NCI-H226 (cell line): Measurements from ENCODE around the gene NUPR1.
"Not testable (repeated sequence)": the region's sequence is repeated elsewhere in the genome, so short reads cannot be mapped to it uniquely, and the experiment has no call there.

Experiments
- DNase-seq: peaks from one replicate; pipeline ENCODE4 v3.0.0-alpha.2; 2015

NUPR1 gene

DNA sequence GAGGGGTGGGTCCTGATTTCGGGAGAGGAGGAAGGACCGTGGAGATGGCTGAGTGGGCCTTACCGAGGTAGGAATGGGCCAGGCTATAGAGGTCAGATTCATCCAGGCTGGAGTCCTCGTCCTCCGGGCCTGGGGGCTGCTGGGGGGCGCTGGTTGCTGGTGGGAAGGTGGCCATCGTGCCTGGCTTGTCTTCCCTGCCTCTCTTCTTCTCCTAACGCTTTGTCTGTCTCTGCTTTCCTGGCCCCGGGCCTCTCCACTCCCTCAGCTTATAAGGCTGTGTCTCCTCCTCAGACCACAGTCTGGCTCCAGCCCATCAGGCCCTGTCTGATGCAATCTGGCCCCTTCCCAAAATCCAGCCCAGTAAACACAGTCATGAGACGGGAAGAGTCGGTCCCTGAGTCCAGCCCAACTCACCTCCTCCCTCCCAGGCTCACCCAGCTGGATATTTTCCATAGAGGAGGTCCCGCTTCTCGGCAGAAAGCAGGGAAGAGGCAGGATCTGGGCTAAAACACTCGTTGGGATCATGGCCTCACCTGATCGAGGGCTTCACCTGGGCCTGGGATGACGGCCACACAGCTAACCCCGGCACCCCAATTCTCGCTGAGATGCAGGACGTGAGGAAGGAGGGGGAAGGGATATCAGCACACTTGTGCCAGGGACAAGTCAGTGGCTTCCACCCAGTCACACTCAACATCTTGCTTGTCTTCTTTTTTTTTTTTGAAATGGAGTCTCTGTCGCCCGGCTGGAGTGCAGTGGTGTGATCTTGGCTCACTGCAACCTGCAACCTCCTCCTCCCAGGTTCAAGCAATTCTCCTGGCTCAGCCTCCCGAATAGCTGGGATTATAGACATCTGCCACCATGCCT is at the start of gene NUPR1:
NUPR1 (minus strand) TSS at position 242 of the 864 bp plus-strand sequence; CDS start at position 175, 67 bp downstream.
- DNase-seq, result peak; percentile 97

DNA sequence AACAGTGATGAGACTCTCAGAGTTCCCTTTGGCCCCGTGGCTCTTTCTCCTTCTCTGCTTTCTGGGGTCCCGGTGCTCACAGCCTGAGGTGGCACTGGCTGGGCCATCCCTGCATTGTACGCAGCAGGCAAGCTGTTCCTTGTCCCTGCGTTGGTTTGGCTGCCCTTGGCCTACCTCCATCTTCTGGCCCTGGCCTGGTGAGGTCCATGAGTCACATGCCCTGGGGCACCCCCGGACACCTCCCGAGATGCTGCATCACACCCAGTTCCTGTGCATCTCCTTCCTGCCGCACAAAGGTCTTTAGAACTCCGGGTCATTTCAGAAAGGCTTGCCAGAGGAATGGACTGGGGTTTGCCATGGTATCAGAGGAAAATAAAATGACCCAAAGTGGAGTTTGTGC is 48.6 kb upstream of the NUPR1 start:
- DNase-seq, result peak; percentile 49

DNA sequence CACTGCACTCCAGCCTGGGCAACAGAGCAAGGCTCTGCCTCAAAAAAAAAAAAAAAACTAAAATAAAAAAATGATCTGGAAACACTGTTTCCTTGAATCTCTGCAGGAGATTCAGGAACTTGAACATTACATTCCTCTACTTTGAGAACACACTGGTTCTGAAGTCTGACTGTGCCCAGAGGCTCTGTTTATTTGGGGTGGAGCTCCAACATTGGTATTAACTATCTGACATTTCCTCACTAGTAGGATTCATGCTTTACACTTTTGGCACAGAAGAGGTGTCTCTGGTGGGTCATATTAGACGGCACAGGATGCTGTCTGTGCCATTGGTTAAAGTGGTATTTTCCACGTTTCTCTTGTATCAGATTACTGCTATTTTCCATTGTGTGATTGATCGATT is 47.7 kb upstream of the NUPR1 start:
- DNase-seq, result no peak

DNA sequence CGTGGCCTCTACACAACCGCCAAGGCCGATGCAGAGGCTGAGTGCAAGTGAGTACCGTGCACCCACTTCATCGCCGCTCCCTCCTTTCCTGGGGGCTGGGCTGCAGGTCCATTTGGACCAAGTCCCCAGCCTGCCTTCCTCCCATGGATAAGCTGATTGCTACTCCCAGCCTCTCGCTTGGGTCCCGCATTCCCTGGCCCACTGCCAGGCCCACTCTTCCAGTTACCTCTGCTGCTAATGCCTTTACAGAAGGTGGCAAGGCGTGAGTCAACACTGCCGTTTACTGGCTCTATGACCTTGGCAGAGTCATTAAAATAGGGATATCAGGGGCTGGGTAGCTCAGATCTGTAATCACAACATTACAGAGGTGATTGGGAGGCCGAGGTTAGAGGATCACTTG is 46.9 kb upstream of the NUPR1 start:
- DNase-seq, result no peak

DNA sequence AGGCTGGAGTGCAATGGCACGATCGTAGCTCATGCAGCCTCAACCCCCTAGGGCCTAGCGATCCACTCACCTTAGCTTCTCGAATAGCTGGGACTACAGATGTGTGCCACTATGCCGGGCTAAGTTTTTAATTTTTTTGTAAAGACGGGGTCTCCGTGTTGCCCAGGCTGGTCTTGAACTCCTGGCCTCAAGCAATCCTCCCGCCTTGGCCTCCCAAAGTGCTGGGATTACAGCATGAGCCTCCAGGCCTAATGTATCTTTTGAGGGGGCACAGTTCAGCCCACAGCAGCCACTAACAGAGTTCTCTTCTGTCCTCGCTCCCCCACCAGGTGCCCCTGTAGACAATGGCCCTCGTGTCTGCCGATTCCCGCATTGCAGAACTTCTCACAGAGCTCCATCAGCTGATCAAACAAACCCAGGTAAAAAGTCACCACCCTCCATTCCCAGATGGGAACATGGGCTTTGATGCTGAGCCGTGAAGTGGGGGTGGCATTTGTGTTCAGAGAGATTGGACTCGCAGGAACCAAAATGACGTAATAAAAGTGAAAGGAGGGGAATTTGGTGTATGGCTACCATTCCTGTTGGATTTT is 42.0 kb upstream of the NUPR1 start:
- DNase-seq, result no peak

DNA sequence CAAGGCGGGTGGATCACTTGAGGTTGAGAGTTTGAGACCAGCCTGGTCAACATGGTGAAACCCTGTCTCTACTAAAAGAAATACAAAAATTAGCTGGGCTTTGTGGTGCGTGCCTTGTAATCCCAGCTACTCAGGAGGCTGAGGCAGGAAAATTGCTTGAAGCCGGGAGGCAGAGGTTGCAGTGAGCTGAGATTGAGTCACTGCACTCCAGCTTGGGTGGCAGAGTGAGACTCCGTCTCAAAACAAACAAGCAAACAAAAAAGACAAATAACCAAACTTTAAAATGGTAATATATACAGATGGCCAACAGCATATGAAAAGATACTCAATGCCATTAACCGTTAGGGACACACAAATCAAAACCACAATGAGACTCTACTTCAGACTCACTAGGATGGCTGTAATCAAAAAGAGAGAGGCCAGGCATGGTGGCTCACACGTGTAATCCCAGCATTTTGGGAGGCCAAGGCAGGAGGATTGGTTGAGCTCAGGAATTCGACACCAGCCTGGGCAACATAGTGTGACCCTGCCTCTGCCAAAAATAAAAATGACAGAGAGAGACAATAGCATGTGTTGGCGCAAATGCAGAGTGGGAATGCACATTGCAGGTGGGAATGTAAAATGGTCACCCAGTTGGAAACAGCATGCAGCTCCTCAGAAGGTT is 36.8 kb upstream of the NUPR1 start:
- DNase-seq, result no peak

DNA sequence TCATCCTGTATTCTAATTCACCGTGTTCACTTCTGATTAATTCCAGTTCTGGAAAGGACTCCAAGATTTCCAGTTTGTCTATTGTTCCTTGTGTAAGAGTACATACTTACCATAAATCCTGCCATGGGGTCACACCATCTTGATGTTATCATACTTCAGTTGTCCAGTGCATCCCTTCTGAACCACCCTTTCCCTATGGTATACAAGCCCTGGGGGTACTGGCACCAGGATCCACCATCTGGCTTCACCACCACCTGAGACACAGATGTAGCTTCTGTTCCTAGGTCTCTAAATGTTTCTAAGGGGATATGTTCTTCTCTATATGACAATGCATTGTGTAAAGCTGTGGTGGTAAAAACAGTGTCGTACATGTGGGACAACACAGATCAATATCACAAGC is 36.2 kb upstream of the NUPR1 start:
- no peak for DNase-seq

DNA sequence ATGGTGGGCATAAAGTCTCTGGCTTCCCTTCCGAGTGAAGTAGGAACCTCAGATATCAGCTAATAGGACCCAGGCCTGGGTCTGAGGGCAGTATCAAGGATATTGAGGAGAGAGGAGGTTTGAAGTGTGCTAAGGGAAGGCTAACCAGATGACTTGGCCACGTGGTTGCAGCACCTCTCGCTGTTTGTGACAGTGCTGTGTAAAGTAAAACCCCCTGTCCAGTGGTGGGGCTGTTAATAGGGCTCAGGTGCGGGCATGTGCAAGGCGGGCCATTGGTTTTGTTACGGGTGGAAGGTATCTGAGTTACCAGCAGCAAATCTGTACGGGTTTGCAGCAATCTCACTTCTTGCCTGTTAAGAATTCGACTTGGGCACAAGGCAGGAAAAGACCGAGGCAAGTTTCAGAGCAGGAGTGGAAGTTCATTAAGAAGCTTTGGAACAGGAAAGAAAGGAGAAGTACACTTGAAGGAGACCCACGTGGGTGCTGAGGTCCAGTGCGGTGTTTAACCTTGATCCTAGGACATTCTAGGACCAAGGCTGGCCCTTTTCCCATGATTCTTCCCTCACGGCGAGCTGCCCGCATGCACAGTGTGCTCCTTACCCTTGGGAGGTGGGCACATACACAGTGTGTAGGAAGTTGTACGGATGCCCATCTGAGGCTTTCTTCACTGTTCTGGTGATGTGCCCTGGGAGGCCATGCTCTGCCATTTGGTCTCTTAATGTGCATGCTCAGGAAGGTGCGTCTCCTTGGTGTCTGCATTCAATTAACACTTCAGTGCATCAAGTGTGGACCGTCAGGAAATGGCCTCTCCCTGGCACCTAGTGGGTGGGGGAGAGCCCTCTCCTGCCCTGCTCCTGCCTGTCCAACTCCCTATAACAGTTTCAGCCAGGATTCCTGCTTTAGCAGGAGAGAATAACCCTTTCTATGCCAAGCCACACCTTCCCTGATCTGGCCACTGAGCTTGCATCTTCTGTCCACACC is 35.3 kb upstream of the NUPR1 start:
- no peak for DNase-seq

GRCh38 chr16:28572696-28573510 is 34.1 kb upstream of the NUPR1 start:
- no peak for DNase-seq

GRCh38 chr16:28569968-28570752 is 31.4 kb upstream of the NUPR1 start:
- DNase-seq, result no peak

DNA sequence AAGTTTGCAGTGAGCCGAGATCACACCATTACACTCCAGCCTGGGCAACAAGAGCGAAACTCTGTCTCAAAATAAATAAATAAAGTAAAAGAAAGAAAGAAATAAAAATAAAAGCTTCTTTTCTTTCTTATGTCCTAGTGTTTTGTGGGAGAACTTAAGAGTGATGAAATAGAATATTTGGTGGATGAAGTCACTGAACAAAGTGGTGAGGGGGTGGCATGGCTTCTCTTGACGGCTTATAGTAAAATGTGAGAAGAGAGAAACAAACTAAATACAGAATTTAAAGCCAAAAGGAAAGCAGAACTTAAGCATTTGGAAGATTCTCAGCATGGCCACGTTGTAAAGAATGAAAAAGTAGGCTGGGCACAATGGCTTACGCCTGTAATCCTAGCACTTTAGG is 30.2 kb upstream of the NUPR1 start:
- no peak for DNase-seq

DNA sequence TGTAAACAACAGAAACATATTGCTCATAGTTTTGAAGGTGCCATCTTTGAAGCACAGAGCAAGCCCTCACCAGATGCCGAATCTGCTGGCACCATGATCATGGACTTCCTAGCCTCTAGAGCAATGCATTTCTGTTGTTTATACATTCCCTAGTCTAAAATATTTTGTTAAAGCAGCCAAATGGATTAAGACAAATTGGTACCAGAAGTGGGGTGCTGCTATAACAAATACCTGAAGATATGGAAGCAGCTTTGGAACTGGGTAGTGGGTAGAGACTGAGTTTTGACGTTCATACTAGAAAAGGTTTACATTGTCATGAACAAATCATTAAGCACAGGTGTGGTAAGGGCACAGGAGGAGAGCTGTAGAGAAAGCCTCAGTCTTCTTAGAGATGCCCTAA is 28.5 kb upstream of the NUPR1 start:
- no peak for DNase-seq

DNA sequence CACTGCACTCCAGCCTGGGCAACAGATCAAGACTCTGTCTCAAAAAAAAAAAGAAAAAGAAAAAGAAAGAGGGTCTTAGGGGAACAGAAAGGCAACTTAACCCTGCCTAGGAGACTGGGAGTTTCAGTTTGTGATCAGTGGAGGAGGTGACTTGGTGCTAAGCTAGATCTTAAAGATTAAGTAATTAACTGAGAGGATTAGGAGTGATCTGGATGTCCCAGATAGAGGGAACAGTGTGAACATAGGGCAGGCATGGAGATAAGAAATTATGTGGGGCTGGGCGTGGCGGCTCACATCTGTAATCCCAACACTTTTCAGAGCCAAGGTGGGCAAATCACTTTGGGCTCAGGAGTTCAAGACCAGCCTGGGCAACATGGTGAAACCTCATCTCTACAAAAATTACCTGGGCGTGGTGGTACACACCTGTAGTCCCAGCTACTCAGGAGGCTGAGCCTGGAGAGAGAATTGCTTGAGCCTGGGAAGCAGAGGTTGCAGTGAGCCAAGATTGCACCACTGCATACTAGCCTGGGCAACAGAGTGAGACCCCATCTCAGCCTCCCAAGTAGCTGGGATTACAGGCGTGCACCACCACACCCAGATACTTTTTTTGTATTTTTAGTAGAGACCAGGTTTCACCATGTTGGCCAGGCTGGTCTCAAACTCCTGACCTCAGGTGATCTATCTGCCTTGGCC is 27.6 kb upstream of the NUPR1 start:
- not testable (repeated sequence) for DNase-seq

GRCh38 chr16:28563218-28563617 is 24.4 kb upstream of the NUPR1 start:
- DNase-seq, result no peak

- no peak for DNase-seq
Measured at GRCh38 chr16:28562199-28562598, 23.4 kb upstream of the NUPR1 start.

DNA sequence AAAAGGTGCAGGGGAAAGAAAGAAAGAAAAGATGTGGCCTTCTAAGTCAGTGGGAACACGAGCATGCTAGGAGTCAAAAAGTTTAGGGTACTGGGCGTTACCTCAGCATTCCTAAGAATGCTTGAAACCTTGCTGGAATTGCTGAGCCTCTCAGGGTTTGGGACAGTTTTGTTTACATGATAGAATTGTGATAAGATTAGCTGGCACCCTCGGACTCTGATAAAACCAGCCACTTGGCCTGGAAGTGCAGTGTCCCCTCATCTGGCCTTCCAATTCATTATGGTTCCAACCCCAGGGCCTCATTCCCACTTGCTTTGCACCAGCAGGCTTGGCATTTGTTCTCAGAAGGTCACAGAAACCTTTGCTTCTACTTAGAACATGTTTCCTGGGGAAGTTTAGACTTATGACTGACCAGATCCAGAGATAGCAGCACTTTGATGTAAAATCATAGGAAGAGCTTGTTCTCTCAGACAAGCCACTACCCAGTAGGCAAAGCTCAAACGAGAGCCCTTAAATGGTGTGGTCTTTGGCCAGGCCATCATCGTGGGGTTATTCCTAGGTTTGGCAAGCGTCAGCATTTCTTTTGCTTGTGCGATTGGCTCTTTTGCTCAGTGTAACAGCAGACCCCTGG is 22.9 kb upstream of the NUPR1 start:
- no peak for DNase-seq

DNA sequence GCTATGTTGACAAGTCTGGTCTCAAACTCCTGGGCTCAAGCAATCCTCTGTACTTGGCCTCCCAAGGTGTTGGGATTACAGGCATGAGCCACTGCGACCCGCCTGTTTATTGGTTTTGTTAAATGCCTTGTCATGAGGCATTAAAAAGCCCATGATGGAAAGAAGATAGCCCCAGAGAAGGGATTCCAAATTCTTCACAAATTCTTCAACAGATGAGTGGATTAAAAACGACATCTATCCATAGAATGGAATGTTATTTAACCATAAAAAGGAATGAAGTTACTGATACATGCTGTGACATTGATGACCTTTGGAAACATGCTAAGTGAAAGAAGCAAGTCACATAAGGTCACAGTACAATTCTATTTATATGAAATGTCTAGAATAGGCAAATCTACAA is 19.7 kb upstream of the NUPR1 start:
- no peak for DNase-seq

- no peak for DNase-seq
Measured at GRCh38 chr16:28556914-28557320, 18.1 kb upstream of the NUPR1 start.

DNA sequence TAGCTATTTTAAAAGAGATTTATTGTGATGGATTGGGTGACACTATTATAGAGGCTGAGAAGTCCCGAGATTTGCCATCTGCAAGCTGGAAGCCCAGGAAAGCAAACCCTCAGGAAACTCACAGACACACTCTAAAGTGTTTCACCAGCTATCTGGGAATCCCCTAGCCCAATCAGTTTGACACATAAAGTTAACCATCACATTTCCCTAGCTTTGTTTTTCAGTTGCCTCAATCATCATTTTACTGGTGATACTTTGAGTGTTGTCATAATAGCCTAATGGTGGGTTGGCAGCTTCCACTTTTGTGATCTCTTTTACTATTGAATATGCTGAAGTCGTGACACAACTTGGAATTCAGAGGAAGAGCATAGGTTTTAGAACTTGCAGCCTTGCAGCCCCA is 16.8 kb upstream of the NUPR1 start:
- no peak for DNase-seq
